GM21390 (cell line): ENCODE data around the gene EIF4ENIF1.
"Not testable (repeated sequence)": the region's sequence is repeated elsewhere in the genome, so short reads cannot be mapped to it uniquely, and the experiment has no call there.

ENCODE experiments used
- ATAC-seq: cut with Tn5 transposase; IDR thresholded peaks from one replicate; pipeline ENCODE4 v1.9.1; 2021; ENCODE audit not compliant: unreplicated experiment

EIF4ENIF1 gene

DNA sequence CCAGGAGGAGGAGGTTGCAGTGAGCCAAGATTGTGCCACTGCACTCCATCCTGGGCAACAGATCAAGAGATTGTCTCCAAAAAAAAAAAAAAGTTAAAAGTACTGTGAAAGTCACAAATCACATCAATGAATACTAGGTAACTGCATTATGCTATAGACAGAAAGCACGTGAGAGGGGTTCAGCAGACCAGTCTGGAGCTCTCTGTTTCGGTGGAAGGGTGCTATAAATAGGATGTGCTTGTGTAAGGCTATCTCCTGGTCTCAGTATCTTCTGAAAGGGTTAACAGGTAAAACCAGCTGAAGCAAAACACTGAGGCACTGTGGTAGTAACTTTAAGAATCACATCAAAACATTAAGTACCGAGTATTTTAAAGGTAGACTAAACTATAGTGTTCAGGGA, 43.4 kb downstream of the EIF4ENIF1 start:
- no peak for ATAC-seq

DNA sequence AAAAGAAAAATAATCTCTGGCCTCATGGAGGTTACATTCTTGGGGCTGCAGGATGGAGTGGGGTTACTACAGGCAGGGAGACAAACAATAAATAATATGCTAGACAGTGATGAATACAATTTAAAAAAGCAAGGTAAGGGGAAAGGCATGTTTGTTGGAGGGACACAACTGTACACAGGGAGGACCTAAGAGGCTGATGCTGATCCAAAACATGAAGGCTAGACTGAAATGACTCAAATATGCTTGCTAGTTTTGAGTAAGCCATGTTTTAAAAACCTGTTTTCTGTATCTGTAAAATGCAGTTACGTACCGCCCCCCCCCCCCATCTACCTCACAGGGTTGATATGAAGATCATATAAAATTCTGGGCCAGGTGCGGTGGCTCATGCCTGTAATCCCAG, 44.0 kb downstream of the EIF4ENIF1 start:
- ATAC-seq, result no peak

DNA sequence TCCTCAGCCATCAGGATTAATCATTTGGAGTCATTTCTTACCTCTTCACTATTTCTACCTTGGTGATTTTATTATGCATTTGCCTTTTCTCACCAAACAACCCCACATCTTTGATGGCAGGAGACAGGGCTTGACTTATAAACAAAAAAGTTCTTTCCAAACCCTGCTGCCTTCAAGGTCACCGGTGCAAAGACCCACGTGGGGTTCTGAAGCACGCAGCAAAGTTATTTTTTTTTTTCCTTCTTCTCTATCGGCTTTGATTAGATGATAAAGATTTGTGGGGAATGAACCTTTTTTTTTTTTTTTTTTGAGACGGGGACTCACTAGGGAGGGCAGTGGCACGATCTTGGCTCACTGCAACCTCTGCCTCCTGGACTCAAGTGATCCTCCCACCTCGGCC, 46.1 kb downstream of the EIF4ENIF1 start:
- no peak for ATAC-seq

DNA sequence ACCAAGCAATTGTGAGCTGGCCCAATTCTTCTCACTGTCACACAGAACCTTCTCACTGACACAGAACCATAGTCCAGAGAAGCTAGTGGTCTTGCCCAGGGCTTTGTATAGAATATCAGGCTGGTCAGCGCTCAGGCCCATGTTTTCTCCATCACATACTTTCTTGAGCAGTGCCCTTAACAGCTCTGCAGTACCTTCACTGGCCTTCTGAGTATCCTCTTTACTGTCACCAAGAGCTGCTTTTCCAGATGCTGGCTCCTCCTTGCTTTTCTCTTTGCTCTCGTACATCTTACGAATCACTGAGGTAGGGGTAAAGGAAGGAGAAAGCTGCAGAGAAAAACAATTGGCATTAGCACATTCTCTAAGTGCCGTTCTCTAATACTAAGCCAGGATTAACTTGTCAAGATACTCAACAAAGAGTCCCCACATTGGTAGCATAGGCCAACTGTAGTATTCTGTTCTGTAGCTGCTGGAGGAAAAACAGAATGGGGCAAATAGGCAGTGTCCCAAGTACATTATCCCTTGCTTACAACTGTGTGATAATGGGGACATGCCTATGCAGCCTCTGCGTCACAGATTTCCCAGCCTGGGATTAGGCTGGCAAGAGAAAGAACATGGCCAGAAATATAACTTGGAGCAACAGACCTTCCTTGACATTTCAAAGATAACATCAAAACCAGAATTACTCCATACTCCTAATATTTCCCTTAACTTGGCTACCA, 46.7 kb downstream of the EIF4ENIF1 start:
- ATAC-seq, result no peak

DNA sequence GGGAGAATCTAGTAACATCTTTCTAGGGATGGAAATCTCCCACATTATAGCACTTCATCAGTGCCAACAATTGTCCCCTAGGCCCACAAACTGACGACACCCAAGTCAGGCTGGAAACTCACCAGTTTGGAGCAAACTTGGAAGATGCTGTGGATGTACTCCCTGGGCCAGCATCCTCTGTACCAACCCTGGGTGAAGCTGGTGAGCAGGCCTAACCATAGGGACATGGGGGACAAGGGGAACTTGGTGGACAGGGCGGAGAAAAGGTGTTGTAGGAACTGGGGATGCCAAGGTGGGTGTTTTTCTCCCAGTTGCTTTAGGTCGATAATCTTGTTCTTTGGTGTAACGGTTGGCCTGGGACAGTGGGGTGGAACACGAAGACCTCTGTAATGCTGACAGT, 48.0 kb downstream of the EIF4ENIF1 start:
- no peak for ATAC-seq

DNA sequence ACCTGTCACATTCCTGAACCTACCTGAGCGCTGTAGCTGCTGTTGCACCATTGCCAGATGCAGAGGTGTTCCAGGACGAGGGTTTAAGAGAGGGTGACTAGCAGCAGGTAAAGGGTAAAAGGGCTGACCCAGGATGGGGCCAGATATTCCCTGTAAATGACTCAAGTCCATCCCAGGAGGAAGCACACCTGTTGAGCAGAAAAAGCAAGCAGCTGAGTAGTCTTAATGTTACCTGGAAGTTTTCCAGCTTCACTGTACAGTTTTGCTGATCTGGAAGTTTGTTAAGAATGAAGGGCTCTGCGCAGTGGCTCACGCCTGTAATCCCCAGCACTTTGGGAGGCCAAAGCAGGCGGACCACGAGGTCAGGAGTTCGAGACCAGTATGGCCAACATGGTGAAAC, 49.0 kb downstream of the EIF4ENIF1 start:
- ATAC-seq, result no peak

DNA sequence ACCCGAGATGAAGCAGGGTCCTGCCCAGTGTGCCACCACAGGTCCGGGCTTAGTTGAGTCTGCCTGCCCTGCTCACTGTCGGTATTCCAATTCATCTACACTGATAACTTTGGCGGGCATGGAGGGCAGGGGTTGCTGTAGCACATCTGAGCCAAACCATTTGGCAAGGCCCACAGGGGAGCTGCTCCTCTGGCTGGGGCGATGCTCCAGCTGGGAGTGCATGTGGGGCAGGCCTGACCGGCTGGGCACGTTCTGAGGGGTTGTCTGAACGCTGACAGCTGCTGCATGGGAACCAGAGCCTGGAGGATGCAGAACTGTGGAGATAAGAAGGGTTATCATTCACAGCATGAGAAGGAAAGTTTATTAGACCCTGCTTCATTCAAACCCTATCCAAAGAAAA, 49.8 kb downstream of the EIF4ENIF1 start:
- no peak for ATAC-seq

DNA sequence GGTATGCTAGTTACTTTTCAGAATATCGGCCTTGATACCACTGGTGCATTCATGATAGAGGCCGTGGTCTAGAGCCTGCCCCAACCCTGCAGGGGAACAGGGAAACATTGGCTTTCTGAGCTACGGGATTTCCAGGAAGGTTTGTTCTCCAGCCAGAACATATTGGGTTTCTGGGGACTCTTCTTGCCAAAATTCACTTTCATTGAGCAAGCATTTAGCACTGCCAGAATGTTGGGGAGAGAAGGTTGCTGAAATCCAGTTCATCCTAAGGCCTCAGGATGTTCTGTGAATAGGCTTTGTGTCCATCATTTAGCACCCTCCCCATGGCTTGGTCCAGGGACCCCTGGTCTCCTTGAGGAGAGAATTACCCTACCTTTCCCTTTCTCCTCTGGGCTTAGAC, 53.5 kb downstream of the EIF4ENIF1 start:
- no peak for ATAC-seq

DNA sequence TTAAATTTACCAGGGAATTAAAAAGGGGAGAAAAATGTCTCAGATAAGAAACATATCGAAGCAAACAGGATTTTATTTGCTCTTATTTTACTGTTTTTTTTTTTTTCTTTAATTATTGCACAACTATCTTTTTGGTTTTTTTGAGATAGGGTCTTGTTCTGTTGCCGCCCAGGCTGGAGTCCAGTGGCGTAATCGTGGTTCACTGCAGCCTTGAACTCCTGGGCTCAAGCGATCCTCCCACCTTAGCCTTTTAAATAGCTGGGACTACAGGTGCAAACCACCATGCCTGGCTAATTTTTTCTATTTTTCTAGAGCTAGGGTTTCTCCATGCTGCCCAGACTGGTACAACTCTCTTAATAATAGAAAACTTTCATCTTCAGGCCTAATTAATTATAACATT, 57.7 kb downstream of the EIF4ENIF1 start:
- ATAC-seq, result no peak

DNA sequence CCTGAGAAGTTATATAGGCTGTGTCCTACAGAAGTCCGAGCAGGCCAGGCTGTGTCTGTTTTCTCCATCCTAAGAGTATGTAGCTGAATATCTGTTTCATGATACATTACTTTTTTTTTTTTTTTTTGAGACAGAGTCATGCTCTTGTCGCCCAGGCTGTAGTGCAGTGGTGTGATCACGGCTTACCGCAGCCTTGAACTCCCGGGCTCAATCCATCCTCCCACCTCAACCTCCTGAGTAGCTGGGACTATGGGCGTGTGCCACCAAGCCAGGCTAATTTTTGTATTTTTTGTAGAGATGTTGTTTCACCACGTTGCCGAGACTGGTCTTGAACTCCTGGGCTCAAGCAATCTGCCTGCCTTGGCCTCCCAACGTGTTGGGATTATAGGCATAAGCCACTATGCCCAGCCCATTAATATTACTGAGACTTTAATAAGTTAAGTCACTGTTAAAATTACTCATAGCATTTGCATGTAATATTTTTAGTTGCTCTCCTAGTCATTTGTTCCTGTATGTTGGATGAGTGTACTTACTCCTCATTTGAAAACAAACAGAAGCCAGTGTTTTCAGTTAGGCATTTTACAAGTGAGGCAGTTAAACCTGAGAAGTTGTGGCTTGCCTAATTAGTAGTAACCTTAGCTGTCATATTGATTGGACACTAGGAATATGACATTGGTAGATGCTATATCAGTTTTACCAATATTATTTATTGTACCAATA, 64.2 kb downstream of the EIF4ENIF1 start:
- ATAC-seq, result no peak

DNA sequence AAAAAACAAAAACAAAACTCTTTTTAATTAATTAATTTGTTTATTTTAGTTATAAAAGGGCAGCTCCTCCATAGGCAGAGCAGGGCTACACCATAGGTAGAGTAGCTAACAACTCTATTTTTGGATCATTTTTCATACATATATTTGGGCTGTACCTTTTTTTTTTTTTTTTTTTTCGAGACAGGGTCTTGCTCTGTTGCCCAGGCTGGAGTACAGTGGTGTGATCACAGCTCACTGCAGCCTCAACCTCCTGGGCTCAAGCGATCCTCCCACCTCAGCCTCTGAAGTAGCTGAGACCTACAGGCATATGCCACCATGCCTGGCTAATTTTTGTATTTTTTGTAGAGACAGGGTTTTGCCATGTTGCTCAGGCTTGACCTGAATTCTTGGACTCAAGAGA, 87.3 kb downstream of the EIF4ENIF1 start:
- ATAC-seq, result not testable (repeated sequence)

DNA sequence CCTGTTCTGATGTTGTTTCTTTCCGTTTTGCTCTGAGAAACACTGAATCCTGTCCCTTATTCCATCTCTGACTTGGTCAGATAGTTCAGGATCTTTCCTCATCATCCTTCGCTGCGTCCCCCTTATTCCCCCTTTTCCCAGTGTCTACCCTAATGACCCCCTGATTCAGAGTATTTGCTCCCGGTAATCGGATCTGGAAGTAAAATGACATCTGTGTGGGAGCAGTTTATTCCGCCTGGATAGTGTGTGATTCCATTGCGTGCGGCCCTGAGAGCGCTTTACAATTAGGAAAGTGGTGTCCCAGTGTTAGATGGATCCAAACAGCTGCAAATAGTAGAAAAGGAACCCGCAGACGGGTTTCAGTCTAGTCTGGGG, 89.6 kb downstream of the EIF4ENIF1 start:
- no peak for ATAC-seq

DNA sequence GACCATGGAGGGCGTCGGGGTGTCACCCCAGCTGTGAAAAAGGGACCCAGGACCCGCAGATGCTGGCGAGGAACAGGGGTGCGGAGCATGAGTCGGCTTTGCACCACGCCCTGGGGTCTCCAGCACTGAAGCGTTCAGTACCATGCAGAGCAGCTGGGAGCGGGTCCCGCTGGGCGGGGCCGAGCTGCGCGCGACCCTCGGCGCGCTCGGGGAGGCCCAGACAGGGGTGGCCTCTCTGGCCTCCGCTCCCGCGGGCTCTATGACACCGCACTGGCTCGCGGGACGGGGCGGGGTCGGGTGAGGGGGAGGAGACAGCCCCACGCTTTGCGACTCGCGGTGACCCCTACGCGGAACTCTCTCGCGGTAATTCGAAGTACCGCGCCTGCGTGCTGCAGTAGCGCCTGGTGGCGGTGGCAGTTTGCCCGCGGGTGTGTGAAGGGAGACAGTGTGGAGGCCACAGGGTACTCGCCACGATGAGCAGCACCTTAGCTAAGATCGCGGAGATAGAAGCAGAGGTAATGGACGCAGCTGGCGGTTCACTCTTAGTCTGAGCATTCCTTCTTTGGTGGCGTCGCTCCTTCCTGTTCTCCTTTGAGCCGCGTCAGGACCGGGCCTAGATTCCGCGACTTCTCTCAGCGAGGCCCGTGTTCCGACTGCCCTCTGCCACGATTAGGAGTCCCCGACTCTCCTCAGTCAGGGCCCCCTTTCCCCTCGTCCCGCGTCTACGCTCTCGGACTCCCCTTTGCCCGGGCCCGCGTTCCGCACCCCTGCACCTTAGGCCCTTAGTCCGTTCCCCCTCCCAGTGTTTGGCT, 90.2 kb downstream of the EIF4ENIF1 start, which contains the start of gene DRG1:
TSS of gene DRG1 (plus strand) at position 394 of the 812 bp plus-strand sequence. CDS start at position 474, 80 bp downstream.
- peak; percentile 96 for ATAC-seq

DNA sequence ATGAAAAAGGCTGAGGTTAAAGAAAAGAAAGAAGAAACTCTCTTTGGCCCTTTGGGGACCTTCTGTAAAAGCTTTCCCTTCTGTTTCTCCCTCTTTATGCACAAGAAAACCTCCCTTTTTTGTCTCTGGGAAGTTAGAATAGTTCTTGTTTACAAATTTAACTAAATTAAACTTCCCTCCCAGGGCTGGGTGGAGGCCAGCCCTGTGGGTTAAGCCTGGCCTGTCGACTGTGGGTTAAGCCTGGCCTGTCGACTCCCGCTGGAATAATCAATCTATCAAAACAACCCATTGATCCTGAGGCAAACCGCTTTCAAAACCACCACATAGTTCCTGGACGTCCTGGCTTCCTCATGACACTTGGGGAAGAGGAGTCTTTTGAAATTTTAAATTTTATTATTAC, 91.4 kb downstream of the EIF4ENIF1 start:
- no peak for ATAC-seq

DNA sequence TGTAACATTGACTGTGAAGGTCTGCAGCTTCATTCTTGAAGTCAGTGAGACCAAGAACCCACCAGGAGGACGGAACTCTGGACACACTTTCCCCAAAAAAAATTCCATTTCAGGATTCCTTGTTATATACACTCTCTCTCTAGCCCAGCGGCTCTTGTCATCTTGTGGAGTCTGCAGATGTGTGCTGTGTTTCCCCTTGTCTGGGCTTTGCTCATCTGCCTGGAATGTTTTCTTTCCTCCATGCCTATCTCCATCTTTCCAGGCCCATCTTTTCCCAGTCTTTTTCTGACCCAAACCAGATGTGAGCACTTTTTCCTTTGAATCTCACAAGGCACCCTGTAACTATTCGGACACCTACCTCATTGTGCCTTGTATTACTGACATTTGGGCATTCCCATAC, 95.3 kb downstream of the EIF4ENIF1 start:
- no peak for ATAC-seq

DNA sequence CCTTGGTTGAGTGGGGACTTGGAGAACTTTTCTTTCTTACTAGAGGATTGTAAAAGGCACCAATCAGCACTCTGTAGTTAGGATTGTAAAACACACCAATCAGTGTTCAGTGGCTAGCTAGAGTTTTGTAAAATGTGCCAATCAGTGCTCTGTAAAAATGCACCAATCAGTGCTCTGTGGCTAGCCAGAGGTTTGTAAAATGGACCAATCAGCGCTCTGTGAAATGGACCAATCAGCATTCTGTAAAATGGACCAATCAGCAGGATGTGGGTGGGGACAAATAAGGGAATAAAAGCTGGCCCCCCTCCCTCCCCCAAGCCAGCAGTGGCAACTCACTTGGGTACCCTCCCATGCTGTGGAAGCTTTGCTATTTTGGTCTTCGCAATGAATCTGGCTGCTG, 95.7 kb downstream of the EIF4ENIF1 start:
- no peak for ATAC-seq
